Measurements from ENCODE around the gene C2orf76.

Gene C2orf76

DNA sequence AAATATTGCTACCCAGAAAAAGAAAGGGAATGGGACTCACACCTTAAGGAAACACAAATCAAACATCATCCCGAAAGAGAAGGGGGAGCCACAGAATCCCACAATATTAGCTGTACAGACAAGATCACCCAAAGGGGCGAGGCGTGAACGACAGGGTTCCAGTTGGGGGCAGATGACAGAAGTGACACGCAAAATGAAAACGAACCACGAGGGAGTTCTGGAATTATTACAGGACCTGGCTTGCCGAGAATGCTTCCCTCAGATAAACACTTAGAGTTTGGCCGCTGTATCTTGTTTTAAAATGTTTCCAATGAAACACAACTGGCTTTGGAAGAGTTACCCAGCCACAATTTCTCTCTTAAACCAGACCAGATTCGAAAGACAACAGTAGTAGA lies 60.4 kb downstream of the C2orf76 start:
- no peak for DNase-seq (ENCODE audit: low read depth)
- H3K4me3 ChIP-seq (ENCODE audit: control insufficient read depth, low read depth, low read length): peak overlapping the region; percentile 10
- TF ChIP-seq, protein P1, sequence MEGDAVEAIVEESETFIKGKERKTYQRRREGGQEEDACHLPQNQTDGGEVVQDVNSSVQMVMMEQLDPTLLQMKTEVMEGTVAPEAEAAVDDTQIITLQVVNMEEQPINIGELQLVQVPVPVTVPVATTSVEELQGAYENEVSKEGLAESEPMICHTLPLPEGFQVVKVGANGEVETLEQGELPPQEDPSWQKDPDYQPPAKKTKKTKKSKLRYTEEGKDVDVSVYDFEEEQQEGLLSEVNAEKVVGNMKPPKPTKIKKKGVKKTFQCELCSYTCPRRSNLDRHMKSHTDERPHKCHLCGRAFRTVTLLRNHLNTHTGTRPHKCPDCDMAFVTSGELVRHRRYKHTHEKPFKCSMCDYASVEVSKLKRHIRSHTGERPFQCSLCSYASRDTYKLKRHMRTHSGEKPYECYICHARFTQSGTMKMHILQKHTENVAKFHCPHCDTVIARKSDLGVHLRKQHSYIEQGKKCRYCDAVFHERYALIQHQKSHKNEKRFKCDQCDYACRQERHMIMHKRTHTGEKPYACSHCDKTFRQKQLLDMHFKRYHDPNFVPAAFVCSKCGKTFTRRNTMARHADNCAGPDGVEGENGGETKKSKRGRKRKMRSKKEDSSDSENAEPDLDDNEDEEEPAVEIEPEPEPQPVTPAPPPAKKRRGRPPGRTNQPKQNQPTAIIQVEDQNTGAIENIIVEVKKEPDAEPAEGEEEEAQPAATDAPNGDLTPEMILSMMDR (IDR thresholded peaks at IDR 0.05; ENCODE audit: control insufficient read depth, insufficient read depth, low read depth, low read length, missing control alignments): no peak

DNA sequence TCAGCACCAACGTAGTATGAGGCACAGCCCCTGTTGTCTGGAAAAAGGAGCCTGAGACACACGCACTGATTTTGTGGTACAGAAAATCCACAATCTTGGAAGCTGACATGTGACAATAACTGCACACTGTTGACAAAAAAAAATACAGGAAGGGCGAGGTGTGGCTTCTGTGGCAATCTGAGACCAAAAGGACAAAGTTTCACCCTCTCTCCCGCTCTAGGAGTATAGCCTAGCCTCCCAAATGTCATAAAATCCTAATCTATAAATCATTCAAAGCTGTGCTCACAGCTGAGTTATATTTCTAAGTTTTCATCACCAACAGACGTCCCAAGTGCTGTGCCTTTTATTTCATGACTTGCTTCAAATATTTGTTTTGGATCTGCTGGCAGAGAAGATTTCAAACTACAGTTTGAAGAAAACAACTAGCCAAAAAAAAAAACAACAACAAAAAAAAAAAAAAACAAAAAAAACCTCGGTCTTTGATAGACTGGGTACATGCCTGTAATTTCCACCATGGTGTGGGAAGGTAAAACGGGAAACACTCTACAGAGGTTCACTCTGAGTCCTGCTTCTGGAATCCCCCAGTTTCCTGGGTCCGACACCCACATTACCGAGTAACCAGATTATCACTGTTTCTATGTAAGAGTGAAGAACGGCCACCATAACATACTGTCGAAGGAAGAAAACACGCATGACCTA lies 61.0 kb downstream of the C2orf76 start:
- TF ChIP-seq, protein P1 (IDR thresholded peaks at IDR 0.05; ENCODE audit: control insufficient read depth, insufficient read depth, low read depth, low read length, missing control alignments): no peak
- H3K4me3 ChIP-seq (ENCODE audit: control insufficient read depth, low read depth, low read length): peak overlapping the region; percentile 10
- no peak for DNase-seq (ENCODE audit: low read depth)

DNA sequence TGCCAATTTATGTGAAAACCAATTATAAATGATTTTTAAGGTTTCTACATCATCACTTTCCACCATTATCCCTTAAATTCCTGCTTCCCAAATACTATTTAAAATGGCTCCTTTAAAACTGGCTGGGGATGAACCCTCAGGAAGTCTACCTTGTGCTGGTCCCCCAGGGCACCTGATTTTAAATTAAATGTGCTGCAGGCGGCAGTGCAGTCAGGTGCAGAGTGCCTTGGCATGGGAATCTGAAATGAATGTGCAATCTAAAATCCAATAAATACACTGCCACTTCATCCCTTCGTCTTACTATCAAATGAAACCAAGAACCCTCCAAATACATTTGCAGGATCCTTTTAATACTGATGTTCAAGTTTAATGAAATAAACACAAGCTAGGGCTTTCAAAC lies 61.8 kb downstream of the C2orf76 start:
- no peak overlapping the region for H3K4me3 ChIP-seq (ENCODE audit: control insufficient read depth, low read depth, low read length)
- DNase-seq (ENCODE audit: low read depth): no peak
- TF ChIP-seq, protein P1 (IDR thresholded peaks at IDR 0.05; ENCODE audit: control insufficient read depth, insufficient read depth, low read depth, low read length, missing control alignments): no peak

DNA sequence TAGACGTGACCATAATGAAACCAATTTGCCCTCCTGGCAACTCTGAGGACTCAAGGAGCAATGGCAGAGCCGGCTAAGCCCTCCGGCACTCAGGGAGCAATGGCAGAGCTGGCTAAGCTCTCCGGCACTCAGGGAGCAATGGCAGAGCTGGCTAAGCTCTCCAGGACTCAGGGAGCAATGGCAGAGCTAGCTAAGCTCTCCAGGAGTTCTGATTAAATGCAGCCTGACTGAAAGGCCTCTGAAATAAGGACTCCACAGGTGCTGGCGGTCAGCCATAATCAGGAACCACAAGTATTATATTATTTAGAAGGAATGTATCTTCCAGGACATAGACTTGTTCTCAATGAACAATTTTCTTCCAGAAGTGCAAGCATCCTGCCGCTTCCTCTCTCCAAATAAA lies 65.2 kb downstream of the C2orf76 start:
- TF ChIP-seq, protein P1 (IDR thresholded peaks at IDR 0.05; ENCODE audit: control insufficient read depth, insufficient read depth, low read depth, low read length, missing control alignments): no peak
- no peak overlapping the region for H3K4me3 ChIP-seq (ENCODE audit: control insufficient read depth, low read depth, low read length)
- no peak for DNase-seq (ENCODE audit: low read depth)

DNA sequence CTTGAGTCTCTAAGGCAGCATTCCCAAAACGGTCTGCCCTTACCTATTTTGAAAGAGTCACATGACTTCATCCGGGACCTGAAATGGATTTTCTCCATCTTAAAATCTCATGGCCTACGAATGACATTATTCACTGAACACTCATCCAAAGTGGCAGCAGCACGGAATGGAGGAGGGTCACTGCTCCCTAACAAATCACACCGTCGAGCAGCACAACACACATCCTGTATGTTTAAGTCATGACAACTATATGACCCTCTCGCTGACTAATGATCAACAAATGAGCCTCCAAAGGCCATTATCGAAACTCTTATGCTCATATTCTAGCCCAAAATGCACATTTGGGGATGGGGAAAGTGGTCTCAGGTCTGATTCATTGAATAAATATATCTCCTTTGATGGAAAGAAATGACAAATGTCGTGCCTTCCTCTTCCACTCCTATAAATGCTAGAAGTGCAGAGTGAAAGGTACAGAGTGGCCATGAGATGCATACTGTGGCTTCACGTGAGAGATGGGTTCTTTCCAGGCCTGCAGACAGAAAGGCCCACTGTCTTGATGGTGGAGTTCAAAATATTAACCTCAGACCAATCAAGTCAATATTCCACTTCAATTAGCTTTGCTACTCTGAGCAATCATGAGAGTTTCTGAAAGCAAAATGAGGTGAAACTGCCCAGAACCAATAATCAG lies 70.8 kb downstream of the C2orf76 start:
- no peak overlapping the region for H3K4me3 ChIP-seq (ENCODE audit: control insufficient read depth, low read depth, low read length)
- TF ChIP-seq, protein P1 (IDR thresholded peaks at IDR 0.05; ENCODE audit: control insufficient read depth, insufficient read depth, low read depth, low read length, missing control alignments): no peak
- DNase-seq (ENCODE audit: low read depth): no peak

DNA sequence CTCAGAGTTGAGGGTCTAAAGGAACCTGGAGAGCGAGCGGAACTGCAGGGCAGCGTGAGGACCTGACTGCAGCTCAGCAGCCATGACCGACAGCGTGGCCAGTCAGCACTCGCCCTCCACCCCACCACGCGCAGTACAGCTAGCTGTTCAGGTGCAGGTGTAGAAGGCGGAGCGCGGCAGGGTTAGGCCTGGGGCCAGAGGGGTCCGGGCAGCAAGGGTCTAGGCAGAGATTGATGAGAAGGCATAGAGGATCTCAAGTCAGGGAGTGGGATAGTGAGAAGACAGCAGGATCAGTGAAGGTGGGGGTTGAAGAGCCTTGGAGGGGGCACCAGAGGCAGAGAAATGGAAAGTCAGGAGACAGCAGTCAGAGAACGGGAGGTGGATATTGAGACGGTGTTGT lies 72.0 kb downstream of the C2orf76 start:
- no peak overlapping the region for H3K4me3 ChIP-seq (ENCODE audit: control insufficient read depth, low read depth, low read length)
- TF ChIP-seq, protein P1 (IDR thresholded peaks at IDR 0.05; ENCODE audit: control insufficient read depth, insufficient read depth, low read depth, low read length, missing control alignments): no peak
- no peak for DNase-seq (ENCODE audit: low read depth)

Data from AG09309 (cell line).